ENCODE measurements around the gene DNAH10.

DNAH10 gene

DNA sequence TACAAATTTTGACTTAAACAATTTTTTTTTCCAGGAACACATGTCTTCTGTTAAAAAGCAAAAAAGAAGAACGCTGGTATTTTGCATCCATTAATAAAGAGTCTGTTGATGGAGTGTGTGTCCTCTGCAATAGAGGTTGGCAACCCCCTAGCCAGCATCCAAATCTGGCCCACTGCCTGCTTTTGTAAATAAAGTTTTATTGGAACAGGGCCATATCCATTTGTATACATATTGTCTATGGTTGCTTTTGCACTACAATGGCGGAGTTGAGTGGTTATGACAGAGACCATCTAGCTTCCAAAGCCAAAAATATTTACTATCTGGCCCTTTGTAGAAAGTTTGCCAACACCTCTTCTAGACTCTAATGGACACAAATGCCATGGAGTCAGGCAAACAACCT, 160.9 kb downstream of the DNAH10 start:
- TF ChIP-seq ZNF8 (CRISPR knock-in tag; IDR thresholded peaks at IDR 0.05) (no peak), ZC3H10 (CRISPR knock-in tag; IDR thresholded peaks at IDR 0.05) (no peak), TOX (CRISPR knock-in tag; IDR thresholded peaks at IDR 0.05; ENCODE audit: borderline replicate concordance) (no peak), ESRRG (CRISPR knock-in tag; IDR thresholded peaks at IDR 0.05) (no peak)
- ATAC-seq: no peak

DNA sequence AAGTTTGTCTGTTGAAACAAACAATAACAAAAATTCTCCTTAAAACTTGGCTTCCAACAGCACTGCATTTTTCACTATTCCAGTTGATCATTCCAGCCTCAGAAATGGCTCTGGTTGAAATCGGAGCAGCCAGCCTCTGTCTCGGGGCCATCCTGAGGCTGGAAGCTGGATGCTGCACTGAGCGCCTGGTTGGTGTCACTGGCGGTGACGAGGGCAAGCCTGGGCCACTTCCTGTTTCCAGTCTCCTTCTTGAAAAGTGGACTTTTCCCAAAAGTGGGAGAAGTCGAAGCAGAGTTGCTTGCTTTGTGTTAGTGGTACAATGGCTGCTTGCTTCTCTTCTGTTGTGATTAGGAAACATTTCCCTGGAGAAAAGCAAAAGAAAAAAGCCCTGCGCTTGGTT, 161.8 kb downstream of the DNAH10 start:
- ATAC-seq: no peak

GRCh38 chr12:123924539-123924938, 162.4 kb downstream of the DNAH10 start:
- ATAC-seq: no peak
- TF ChIP-seq ZNF70 (CRISPR knock-in tag; IDR thresholded peaks at IDR 0.05) (no peak), TOX (CRISPR knock-in tag; IDR thresholded peaks at IDR 0.05; ENCODE audit: borderline replicate concordance) (no peak), PPARA (CRISPR knock-in tag; IDR thresholded peaks at IDR 0.05; ENCODE audit: borderline replicate concordance) (no peak), RARB (CRISPR knock-in tag; IDR thresholded peaks at IDR 0.05) (no peak), ZFP3 (CRISPR knock-in tag; IDR thresholded peaks at IDR 0.05) (no peak), ESRRG (CRISPR knock-in tag; IDR thresholded peaks at IDR 0.05) (no peak), SNAI2 (CRISPR knock-in tag; IDR thresholded peaks at IDR 0.05) (no peak), ZFP30 (CRISPR knock-in tag; IDR thresholded peaks at IDR 0.05) (no peak), CREB5 (CRISPR knock-in tag; IDR thresholded peaks at IDR 0.05; ENCODE audit: low read depth) (no peak), ZNF565 (CRISPR knock-in tag; conservative IDR thresholded peaks at IDR 0.05; ENCODE audit: low read depth) (no peak)
- TF ChIP-seq, protein P1, sequence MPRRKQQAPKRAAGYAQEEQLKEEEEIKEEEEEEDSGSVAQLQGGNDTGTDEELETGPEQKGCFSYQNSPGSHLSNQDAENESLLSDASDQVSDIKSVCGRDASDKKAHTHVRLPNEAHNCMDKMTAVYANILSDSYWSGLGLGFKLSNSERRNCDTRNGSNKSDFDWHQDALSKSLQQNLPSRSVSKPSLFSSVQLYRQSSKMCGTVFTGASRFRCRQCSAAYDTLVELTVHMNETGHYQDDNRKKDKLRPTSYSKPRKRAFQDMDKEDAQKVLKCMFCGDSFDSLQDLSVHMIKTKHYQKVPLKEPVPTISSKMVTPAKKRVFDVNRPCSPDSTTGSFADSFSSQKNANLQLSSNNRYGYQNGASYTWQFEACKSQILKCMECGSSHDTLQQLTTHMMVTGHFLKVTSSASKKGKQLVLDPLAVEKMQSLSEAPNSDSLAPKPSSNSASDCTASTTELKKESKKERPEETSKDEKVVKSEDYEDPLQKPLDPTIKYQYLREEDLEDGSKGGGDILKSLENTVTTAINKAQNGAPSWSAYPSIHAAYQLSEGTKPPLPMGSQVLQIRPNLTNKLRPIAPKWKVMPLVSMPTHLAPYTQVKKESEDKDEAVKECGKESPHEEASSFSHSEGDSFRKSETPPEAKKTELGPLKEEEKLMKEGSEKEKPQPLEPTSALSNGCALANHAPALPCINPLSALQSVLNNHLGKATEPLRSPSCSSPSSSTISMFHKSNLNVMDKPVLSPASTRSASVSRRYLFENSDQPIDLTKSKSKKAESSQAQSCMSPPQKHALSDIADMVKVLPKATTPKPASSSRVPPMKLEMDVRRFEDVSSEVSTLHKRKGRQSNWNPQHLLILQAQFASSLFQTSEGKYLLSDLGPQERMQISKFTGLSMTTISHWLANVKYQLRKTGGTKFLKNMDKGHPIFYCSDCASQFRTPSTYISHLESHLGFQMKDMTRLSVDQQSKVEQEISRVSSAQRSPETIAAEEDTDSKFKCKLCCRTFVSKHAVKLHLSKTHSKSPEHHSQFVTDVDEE (CRISPR knock-in tag; IDR thresholded peaks at IDR 0.05): no peak
- TF ChIP-seq, protein P2, sequence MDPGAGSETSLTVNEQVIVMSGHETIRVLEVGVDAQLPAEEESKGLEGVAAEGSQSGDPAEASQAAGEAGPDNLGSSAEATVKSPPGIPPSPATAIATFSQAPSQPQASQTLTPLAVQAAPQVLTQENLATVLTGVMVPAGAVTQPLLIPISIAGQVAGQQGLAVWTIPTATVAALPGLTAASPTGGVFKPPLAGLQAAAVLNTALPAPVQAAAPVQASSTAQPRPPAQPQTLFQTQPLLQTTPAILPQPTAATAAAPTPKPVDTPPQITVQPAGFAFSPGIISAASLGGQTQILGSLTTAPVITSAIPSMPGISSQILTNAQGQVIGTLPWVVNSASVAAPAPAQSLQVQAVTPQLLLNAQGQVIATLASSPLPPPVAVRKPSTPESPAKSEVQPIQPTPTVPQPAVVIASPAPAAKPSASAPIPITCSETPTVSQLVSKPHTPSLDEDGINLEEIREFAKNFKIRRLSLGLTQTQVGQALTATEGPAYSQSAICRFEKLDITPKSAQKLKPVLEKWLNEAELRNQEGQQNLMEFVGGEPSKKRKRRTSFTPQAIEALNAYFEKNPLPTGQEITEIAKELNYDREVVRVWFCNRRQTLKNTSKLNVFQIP (CRISPR knock-in tag; IDR thresholded peaks at IDR 0.05; ENCODE audit: borderline replicate concordance, low read depth): no peak

More for the DNA sequence above, 161.8 kb downstream of the DNAH10 start:
- TF ChIP-seq CSDC2 (CRISPR knock-in tag; IDR thresholded peaks at IDR 0.05) (no peak), ISL1 (CRISPR knock-in tag; IDR thresholded peaks at IDR 0.05) (no peak), ZNF565 (CRISPR knock-in tag; conservative IDR thresholded peaks at IDR 0.05; ENCODE audit: low read depth) (no peak), GLIS3 (CRISPR knock-in tag; IDR thresholded peaks at IDR 0.05) (no peak), ESRRG (CRISPR knock-in tag; IDR thresholded peaks at IDR 0.05) (no peak), PPARA (CRISPR knock-in tag; IDR thresholded peaks at IDR 0.05; ENCODE audit: borderline replicate concordance) (no peak), ARNTL (CRISPR knock-in tag; IDR thresholded peaks at IDR 0.05; ENCODE audit: borderline replicate concordance, low read depth) (no peak), ZNF70 (CRISPR knock-in tag; IDR thresholded peaks at IDR 0.05) (no peak)
- TF ChIP-seq, protein P2 (CRISPR knock-in tag; IDR thresholded peaks at IDR 0.05; ENCODE audit: borderline replicate concordance, low read depth): no peak
- TF ChIP-seq, protein P3, sequence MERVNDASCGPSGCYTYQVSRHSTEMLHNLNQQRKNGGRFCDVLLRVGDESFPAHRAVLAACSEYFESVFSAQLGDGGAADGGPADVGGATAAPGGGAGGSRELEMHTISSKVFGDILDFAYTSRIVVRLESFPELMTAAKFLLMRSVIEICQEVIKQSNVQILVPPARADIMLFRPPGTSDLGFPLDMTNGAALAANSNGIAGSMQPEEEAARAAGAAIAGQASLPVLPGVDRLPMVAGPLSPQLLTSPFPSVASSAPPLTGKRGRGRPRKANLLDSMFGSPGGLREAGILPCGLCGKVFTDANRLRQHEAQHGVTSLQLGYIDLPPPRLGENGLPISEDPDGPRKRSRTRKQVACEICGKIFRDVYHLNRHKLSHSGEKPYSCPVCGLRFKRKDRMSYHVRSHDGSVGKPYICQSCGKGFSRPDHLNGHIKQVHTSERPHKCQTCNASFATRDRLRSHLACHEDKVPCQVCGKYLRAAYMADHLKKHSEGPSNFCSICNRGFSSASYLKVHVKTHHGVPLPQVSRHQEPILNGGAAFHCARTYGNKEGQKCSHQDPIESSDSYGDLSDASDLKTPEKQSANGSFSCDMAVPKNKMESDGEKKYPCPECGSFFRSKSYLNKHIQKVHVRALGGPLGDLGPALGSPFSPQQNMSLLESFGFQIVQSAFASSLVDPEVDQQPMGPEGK (CRISPR knock-in tag; IDR thresholded peaks at IDR 0.05; ENCODE audit: borderline replicate concordance): no peak
- TF ChIP-seq, protein P4, sequence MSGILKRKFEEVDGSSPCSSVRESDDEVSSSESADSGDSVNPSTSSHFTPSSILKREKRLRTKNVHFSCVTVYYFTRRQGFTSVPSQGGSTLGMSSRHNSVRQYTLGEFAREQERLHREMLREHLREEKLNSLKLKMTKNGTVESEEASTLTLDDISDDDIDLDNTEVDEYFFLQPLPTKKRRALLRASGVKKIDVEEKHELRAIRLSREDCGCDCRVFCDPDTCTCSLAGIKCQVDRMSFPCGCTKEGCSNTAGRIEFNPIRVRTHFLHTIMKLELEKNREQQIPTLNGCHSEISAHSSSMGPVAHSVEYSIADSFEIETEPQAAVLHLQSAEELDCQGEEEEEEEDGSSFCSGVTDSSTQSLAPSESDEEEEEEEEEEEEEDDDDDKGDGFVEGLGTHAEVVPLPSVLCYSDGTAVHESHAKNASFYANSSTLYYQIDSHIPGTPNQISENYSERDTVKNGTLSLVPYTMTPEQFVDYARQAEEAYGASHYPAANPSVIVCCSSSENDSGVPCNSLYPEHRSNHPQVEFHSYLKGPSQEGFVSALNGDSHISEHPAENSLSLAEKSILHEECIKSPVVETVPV (CRISPR knock-in tag; IDR thresholded peaks at IDR 0.05): no peak
- TF ChIP-seq, protein P1 (CRISPR knock-in tag; IDR thresholded peaks at IDR 0.05): no peak
